ENCODE results near the gene CCDC12.

Gene CCDC12

GRCh38 chr3:47003461-47004368 lies 27.2 kb upstream of the CCDC12 start (continued):
- TF ChIP-seq, protein P1, sequence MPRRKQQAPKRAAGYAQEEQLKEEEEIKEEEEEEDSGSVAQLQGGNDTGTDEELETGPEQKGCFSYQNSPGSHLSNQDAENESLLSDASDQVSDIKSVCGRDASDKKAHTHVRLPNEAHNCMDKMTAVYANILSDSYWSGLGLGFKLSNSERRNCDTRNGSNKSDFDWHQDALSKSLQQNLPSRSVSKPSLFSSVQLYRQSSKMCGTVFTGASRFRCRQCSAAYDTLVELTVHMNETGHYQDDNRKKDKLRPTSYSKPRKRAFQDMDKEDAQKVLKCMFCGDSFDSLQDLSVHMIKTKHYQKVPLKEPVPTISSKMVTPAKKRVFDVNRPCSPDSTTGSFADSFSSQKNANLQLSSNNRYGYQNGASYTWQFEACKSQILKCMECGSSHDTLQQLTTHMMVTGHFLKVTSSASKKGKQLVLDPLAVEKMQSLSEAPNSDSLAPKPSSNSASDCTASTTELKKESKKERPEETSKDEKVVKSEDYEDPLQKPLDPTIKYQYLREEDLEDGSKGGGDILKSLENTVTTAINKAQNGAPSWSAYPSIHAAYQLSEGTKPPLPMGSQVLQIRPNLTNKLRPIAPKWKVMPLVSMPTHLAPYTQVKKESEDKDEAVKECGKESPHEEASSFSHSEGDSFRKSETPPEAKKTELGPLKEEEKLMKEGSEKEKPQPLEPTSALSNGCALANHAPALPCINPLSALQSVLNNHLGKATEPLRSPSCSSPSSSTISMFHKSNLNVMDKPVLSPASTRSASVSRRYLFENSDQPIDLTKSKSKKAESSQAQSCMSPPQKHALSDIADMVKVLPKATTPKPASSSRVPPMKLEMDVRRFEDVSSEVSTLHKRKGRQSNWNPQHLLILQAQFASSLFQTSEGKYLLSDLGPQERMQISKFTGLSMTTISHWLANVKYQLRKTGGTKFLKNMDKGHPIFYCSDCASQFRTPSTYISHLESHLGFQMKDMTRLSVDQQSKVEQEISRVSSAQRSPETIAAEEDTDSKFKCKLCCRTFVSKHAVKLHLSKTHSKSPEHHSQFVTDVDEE (CRISPR knock-in tag; IDR thresholded peaks at IDR 0.05), result no peak
- TF ChIP-seq RARB (CRISPR knock-in tag; IDR thresholded peaks at IDR 0.05), result no peak
- TF ChIP-seq ISL1 (CRISPR knock-in tag; IDR thresholded peaks at IDR 0.05), result no peak
- TF ChIP-seq ZNF565 (CRISPR knock-in tag; conservative IDR thresholded peaks at IDR 0.05; ENCODE audit: low read depth), result no peak
- no peak for TF ChIP-seq ZFP30 (CRISPR knock-in tag; IDR thresholded peaks at IDR 0.05)

DNA sequence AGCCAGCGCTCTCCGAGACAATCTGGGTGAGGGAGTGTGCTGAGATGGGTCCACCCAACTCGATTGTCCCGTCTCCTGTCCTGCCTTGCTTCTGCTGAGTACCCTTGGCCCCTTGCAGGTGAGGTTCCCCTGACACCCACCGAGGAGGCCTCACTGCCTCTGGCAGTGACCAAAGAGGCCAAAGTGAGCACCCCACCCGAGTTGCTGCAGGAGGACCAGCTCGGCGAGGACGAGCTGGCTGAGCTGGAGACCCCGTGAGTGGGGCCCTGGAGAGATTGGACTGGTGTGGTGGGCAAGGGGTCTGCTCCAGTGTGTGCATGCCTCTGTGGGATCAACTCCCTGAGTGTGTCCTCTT lies 26.5 kb upstream of the CCDC12 start:
- TF ChIP-seq TCF4 (CRISPR knock-in tag; IDR thresholded peaks at IDR 0.05; ENCODE audit: borderline replicate concordance), result no peak
- TF ChIP-seq, protein P2, sequence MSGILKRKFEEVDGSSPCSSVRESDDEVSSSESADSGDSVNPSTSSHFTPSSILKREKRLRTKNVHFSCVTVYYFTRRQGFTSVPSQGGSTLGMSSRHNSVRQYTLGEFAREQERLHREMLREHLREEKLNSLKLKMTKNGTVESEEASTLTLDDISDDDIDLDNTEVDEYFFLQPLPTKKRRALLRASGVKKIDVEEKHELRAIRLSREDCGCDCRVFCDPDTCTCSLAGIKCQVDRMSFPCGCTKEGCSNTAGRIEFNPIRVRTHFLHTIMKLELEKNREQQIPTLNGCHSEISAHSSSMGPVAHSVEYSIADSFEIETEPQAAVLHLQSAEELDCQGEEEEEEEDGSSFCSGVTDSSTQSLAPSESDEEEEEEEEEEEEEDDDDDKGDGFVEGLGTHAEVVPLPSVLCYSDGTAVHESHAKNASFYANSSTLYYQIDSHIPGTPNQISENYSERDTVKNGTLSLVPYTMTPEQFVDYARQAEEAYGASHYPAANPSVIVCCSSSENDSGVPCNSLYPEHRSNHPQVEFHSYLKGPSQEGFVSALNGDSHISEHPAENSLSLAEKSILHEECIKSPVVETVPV (CRISPR knock-in tag; IDR thresholded peaks at IDR 0.05), result no peak
- TF ChIP-seq, protein P3, sequence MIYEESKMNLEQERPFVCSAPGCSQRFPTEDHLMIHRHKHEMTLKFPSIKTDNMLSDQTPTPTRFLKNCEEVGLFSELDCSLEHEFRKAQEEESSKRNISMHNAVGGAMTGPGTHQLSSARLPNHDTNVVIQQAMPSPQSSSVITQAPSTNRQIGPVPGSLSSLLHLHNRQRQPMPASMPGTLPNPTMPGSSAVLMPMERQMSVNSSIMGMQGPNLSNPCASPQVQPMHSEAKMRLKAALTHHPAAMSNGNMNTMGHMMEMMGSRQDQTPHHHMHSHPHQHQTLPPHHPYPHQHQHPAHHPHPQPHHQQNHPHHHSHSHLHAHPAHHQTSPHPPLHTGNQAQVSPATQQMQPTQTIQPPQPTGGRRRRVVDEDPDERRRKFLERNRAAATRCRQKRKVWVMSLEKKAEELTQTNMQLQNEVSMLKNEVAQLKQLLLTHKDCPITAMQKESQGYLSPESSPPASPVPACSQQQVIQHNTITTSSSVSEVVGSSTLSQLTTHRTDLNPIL (CRISPR knock-in tag; IDR thresholded peaks at IDR 0.05; ENCODE audit: low read depth), result no peak
- no peak for TF ChIP-seq CSDC2 (CRISPR knock-in tag; IDR thresholded peaks at IDR 0.05)
- no peak for TF ChIP-seq ZC3H10 (CRISPR knock-in tag; IDR thresholded peaks at IDR 0.05)
- no peak for TF ChIP-seq ZFP30 (CRISPR knock-in tag; IDR thresholded peaks at IDR 0.05)
- TF ChIP-seq, protein P1 (CRISPR knock-in tag; IDR thresholded peaks at IDR 0.05), result no peak
- no peak for TF ChIP-seq TOX (CRISPR knock-in tag; IDR thresholded peaks at IDR 0.05; ENCODE audit: borderline replicate concordance)
- no peak for TF ChIP-seq OSR1 (CRISPR knock-in tag; IDR thresholded peaks at IDR 0.05)
- no peak for TF ChIP-seq SNAI2 (CRISPR knock-in tag; IDR thresholded peaks at IDR 0.05)
- no peak for TF ChIP-seq GLIS3 (CRISPR knock-in tag; IDR thresholded peaks at IDR 0.05)
- TF ChIP-seq ZNF565 (CRISPR knock-in tag; conservative IDR thresholded peaks at IDR 0.05; ENCODE audit: low read depth), result no peak
- no peak for TF ChIP-seq ISL1 (CRISPR knock-in tag; IDR thresholded peaks at IDR 0.05)
- no peak for TF ChIP-seq ZNF70 (CRISPR knock-in tag; IDR thresholded peaks at IDR 0.05)
- TF ChIP-seq PATZ1 (CRISPR knock-in tag; IDR thresholded peaks at IDR 0.05; ENCODE audit: borderline replicate concordance), result no peak

DNA sequence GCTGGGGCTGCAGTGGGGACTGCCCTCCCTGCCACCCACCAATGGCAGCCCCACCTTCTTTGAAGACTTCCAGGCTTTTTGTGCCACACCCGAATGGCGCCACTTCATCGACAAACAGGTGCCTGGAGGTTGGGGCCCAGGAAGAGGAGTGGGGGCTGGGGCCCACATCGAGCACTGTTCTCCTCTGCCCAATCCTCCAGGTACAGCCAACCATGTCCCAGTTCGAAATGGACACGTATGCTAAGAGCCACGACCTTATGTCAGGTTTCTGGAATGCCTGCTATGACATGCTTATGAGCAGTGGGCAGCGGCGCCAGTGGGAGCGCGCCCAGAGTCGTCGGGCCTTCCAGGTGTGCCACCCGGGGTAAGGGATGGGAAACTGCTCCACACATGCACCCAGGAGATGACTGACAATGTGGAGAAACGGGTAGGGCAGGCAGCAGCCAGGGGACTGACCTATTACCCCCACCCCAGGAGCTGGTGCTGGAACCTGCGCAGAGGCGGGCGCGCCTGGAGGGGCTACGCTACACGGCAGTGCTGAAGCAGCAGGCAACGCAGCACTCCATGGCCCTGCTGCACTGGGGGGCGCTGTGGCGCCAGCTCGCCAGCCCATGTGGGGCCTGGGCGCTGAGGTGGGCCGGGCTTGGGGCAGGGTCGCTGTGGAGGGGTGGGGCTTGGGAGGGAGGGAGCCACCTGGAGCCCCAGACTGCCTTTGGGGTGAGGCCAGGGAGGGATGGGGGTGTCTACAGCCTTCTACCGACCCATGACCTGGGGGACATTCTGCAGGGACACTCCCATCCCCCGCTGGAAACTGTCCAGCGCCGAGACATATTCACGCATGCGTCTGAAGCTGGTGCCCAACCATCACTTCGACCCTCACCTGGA lies 25.9 kb upstream of the CCDC12 start:
- no peak for TF ChIP-seq ZNF8 (CRISPR knock-in tag; IDR thresholded peaks at IDR 0.05)
- no peak for TF ChIP-seq ZC3H10 (CRISPR knock-in tag; IDR thresholded peaks at IDR 0.05)
- no peak for TF ChIP-seq PATZ1 (CRISPR knock-in tag; IDR thresholded peaks at IDR 0.05; ENCODE audit: borderline replicate concordance)
- TF ChIP-seq, protein P2 (CRISPR knock-in tag; IDR thresholded peaks at IDR 0.05), result no peak
- TF ChIP-seq PPARA (CRISPR knock-in tag; IDR thresholded peaks at IDR 0.05; ENCODE audit: borderline replicate concordance), result no peak
- TF ChIP-seq BACH2 (CRISPR knock-in tag; IDR thresholded peaks at IDR 0.05; ENCODE audit: borderline replicate concordance), result no peak
- no peak for TF ChIP-seq SNAI2 (CRISPR knock-in tag; IDR thresholded peaks at IDR 0.05)
- TF ChIP-seq CSDC2 (CRISPR knock-in tag; IDR thresholded peaks at IDR 0.05), result no peak
- no peak for TF ChIP-seq TCF4 (CRISPR knock-in tag; IDR thresholded peaks at IDR 0.05; ENCODE audit: borderline replicate concordance)
- no peak for TF ChIP-seq ZNF70 (CRISPR knock-in tag; IDR thresholded peaks at IDR 0.05)
- no peak for ATAC-seq

More for the DNA sequence above, 26.5 kb upstream of the CCDC12 start:
- no peak for ATAC-seq

Measured in SK-N-SH treated with all-trans-retinoic acid at 6 μM for 48 hours (cell line).